ENCODE results near the gene PTPRK. TPM values are rescaled to one million over a fixed set of nuclear protein-coding genes. Genes with fewer than 3 reads are reported as not detected.

The PTPRK gene
- total RNA-seq, 1 donor from 2014 or later: 438 TPM

- no peak for DNase-seq
Measured at GRCh38 chr6:128242765-128243403, 277.5 kb downstream of the PTPRK start.

- no peak for DNase-seq
Measured at GRCh38 chr6:128241216-128241615, 279.2 kb downstream of the PTPRK start.

GRCh38 chr6:128240024-128240428 lies 280.4 kb downstream of the PTPRK start:
- no peak for DNase-seq

GRCh38 chr6:128239146-128239545 lies 281.3 kb downstream of the PTPRK start:
- no peak for DNase-seq

- no peak for DNase-seq
Measured at GRCh38 chr6:128238225-128238624, 282.2 kb downstream of the PTPRK start.

- DNase-seq: no peak
Measured at GRCh38 chr6:128235556-128235955, 284.8 kb downstream of the PTPRK start.

GRCh38 chr6:128233531-128233930 lies 286.9 kb downstream of the PTPRK start:
- DNase-seq: no peak

GRCh38 chr6:128230267-128230989 lies 290.0 kb downstream of the PTPRK start:
- DNase-seq: no peak

GRCh38 chr6:128225612-128226011 lies 294.8 kb downstream of the PTPRK start:
- DNase-seq: no peak

GRCh38 chr6:128216917-128217316 lies 303.5 kb downstream of the PTPRK start:
- no peak for DNase-seq

GRCh38 chr6:128209771-128210170 lies 310.6 kb downstream of the PTPRK start:
- DNase-seq: no peak

GRCh38 chr6:128208851-128209580 lies 311.4 kb downstream of the PTPRK start:
- no peak for DNase-seq

GRCh38 chr6:128208078-128208477 lies 312.3 kb downstream of the PTPRK start:
- DNase-seq: no peak

GRCh38 chr6:128206610-128207426 lies 313.6 kb downstream of the PTPRK start:
- no peak for DNase-seq

- no peak for DNase-seq
Measured at GRCh38 chr6:128204616-128205015, 315.8 kb downstream of the PTPRK start.

GRCh38 chr6:128202169-128202765 lies 318.1 kb downstream of the PTPRK start:
- no peak for DNase-seq

GRCh38 chr6:128200789-128201188 lies 319.6 kb downstream of the PTPRK start:
- DNase-seq: no peak

GRCh38 chr6:128199461-128199860 lies 320.9 kb downstream of the PTPRK start:
- DNase-seq: no peak

- DNase-seq: no peak
Measured at GRCh38 chr6:128192972-128193371, 327.4 kb downstream of the PTPRK start.

- DNase-seq: no peak
Measured at GRCh38 chr6:128188678-128189077, 331.7 kb downstream of the PTPRK start.

- no peak for DNase-seq
Measured at GRCh38 chr6:128186729-128187128, 333.7 kb downstream of the PTPRK start.

GRCh38 chr6:128179876-128180438 lies 340.4 kb downstream of the PTPRK start:
- DNase-seq: no peak

Data from occipital lobe (tissue), 2 donors.